Vagina (tissue), 2 donors: ENCODE data around the gene MESP2.

ENCODE experiments used
- POLR2A ChIP-seq, 2 donors: fragments of 450-650 bp; IDR thresholded peaks; one replicate each; pipeline ENCODE4 v1.6.1; 2017; ENCODE audit warnings: antibody characterized with exemption in 2 of 2, mild to moderate bottlenecking in 2 of 2, moderate library complexity in 2 of 2
- POLR2AphosphoS5 ChIP-seq, 2 donors: sonication (generic); formaldehyde crosslinking; IDR thresholded peaks; one replicate each; pipeline ENCODE4 v1.9.0; 2017; ENCODE audit warnings: antibody characterized with exemption in 2 of 2, mild to moderate bottlenecking in 2 of 2, low read depth in 1 of 2; ENCODE audit not compliant: insufficient read depth in 1 of 2
- TF ChIP-seq, protein P1 (sequence below), 3 experiments: fragments of 450-650 bp in 2 of 3; fragments of 200-600 bp in 1 of 3; sonication (generic) in 1 of 3; IDR thresholded peaks; one replicate each; pipeline ENCODE4 v1.5.1; 2017 to 2019; ENCODE audit warnings: antibody characterized with exemption in 3 of 3, mild to moderate bottlenecking in 2 of 3, moderate library complexity in 2 of 3

GRCh38 chr15:89728254-89728653 lies 47.9 kb upstream of the MESP2 start:
- TF ChIP-seq POLR2A (IDR thresholded peaks at IDR 0.05) = no peak
- no peak for TF ChIP-seq POLR2AphosphoS5 (IDR thresholded peaks at IDR 0.05; ENCODE audit: insufficient read depth in 1 of 2, low read depth in 1 of 2)
- TF ChIP-seq, protein P1, sequence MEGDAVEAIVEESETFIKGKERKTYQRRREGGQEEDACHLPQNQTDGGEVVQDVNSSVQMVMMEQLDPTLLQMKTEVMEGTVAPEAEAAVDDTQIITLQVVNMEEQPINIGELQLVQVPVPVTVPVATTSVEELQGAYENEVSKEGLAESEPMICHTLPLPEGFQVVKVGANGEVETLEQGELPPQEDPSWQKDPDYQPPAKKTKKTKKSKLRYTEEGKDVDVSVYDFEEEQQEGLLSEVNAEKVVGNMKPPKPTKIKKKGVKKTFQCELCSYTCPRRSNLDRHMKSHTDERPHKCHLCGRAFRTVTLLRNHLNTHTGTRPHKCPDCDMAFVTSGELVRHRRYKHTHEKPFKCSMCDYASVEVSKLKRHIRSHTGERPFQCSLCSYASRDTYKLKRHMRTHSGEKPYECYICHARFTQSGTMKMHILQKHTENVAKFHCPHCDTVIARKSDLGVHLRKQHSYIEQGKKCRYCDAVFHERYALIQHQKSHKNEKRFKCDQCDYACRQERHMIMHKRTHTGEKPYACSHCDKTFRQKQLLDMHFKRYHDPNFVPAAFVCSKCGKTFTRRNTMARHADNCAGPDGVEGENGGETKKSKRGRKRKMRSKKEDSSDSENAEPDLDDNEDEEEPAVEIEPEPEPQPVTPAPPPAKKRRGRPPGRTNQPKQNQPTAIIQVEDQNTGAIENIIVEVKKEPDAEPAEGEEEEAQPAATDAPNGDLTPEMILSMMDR (IDR thresholded peaks at IDR 0.05) = no peak
